GM10266 (cell line): Measurements from ENCODE around the gene ICAM4.
"Not testable (repeated sequence)": the region's sequence is repeated elsewhere in the genome, so short reads cannot be mapped to it uniquely, and the experiment has no call there.

ENCODE experiments used
- DNase-seq: peaks from one replicate; pipeline ENCODE4 v3.0.0; 2012; ENCODE audit errors: extremely low spot score
- TF ChIP-seq, protein P1 (sequence below): IDR thresholded peaks from 2 replicates; pipeline ENCODE4 v1.5.1; 2012; ENCODE audit warnings: mild to moderate bottlenecking, low read depth; ENCODE audit not compliant: control insufficient read depth, insufficient read depth; ENCODE audit errors: missing control alignments

Gene ICAM4

DNA sequence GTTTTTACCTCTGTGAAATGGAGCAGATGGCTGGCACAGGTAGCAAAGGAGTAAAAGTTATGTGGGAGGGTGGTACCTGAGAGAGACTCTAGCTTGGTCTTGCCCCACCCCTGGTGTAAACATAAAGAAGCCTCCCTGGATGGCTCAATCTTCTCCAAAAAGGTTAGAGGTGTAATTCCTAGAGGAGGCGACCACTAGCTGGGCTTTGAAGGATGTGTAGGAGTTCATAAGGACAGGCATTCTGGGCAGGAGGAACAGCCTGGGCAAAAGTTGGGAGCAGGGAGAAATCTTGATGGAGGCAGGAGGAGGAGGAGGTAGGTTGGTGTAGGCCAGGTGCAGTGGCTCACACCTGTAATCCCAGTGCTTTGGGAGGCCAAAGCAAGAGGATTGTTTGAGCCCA lies 7.8 kb upstream of the ICAM4 start:
- TF ChIP-seq, protein P1, sequence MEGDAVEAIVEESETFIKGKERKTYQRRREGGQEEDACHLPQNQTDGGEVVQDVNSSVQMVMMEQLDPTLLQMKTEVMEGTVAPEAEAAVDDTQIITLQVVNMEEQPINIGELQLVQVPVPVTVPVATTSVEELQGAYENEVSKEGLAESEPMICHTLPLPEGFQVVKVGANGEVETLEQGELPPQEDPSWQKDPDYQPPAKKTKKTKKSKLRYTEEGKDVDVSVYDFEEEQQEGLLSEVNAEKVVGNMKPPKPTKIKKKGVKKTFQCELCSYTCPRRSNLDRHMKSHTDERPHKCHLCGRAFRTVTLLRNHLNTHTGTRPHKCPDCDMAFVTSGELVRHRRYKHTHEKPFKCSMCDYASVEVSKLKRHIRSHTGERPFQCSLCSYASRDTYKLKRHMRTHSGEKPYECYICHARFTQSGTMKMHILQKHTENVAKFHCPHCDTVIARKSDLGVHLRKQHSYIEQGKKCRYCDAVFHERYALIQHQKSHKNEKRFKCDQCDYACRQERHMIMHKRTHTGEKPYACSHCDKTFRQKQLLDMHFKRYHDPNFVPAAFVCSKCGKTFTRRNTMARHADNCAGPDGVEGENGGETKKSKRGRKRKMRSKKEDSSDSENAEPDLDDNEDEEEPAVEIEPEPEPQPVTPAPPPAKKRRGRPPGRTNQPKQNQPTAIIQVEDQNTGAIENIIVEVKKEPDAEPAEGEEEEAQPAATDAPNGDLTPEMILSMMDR: no peak
- DNase-seq: no peak

GRCh38 chr19:10279737-10280442 lies 6.9 kb upstream of the ICAM4 start:
- TF ChIP-seq, protein P1: no peak
- no peak for DNase-seq

DNA sequence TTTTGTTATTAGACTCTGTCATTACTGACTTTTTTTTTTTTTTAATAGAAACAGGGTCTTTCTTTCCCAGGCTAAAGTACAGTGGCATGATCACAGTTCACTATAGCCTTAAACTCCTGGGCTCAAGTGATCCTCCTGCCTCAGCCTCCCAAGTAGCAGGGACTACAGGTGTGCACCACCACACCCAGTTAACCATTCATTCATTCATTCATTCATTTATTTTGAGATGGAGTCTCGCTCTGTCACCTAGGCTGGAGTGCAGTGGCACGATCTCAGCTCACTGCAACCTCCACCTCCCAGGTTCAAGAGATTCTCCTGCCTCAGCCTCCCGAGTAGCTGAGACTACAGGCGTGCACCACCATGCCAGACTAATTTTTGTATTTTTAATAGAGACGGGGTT lies 4.7 kb upstream of the ICAM4 start:
- DNase-seq: not testable (repeated sequence)

DNA sequence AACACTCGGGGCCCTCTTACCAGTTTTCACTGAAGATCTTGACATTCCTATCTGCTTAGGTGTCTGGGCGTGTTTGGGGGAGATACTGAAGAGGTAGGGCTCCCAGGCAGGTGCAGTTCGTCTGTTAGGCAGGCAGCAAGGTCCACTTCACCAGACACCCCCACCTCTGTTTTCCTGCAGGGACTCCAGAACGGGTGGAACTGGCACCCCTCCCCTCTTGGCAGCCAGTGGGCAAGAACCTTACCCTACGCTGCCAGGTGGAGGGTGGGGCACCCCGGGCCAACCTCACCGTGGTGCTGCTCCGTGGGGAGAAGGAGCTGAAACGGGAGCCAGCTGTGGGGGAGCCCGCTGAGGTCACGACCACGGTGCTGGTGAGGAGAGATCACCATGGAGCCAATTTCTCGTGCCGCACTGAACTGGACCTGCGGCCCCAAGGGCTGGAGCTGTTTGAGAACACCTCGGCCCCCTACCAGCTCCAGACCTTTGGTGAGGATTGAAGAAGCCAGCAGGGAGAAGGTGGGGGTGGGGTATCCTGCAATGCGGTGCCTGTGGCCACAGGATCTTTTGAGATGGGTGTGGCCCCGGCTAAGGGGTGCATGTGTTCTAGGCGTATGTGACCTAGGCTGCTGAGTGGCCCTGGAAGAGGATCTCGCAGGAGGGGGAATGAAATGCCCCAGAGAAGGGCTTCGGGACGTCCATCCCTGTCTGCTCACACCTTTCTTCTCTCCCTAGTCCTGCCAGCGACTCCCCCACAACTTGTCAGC lies 3.3 kb upstream of the ICAM4 start:
- no peak for DNase-seq
- TF ChIP-seq, protein P1: no peak

DNA sequence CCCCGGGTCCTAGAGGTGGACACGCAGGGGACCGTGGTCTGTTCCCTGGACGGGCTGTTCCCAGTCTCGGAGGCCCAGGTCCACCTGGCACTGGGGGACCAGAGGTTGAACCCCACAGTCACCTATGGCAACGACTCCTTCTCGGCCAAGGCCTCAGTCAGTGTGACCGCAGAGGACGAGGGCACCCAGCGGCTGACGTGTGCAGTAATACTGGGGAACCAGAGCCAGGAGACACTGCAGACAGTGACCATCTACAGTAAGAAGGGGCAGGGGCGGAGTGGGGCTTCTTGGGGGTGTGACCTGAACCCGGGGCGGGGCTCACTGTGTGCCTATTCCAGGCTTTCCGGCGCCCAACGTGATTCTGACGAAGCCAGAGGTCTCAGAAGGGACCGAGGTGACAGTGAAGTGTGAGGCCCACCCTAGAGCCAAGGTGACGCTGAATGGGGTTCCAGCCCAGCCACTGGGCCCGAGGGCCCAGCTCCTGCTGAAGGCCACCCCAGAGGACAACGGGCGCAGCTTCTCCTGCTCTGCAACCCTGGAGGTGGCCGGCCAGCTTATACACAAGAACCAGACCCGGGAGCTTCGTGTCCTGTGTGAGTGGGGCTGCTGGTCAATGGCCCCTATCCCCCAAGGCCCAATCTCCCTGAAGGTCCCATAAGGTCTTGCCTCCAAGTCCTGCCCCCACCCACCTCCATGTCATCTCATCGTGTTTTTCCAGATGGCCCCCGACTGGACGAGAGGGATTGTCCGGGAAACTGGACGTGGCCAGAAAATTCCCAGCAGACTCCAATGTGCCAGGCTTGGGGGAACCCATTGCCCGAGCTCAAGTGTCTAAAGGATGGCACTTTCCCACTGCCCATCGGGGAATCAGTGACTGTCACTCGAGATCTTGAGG lies 2.4 kb upstream of the ICAM4 start:
- no peak for DNase-seq
- TF ChIP-seq, protein P1: no peak

- TF ChIP-seq, protein P1: no peak
- no peak for DNase-seq
Observed at GRCh38 chr19:10284960-10285278, 1.8 kb upstream of the ICAM4 start.

DNA sequence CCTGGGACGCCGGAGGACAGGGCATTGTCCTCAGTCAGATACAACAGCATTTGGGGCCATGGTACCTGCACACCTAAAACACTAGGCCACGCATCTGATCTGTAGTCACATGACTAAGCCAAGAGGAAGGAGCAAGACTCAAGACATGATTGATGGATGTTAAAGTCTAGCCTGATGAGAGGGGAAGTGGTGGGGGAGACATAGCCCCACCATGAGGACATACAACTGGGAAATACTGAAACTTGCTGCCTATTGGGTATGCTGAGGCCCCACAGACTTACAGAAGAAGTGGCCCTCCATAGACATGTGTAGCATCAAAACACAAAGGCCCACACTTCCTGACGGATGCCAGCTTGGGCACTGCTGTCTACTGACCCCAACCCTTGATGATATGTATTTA lies 1.4 kb upstream of the ICAM4 start:
- TF ChIP-seq, protein P1: no peak
- no peak for DNase-seq
